OCI-LY3 (cell line): ENCODE results near the gene MORC3.

ENCODE experiments used
- EZH2phosphoT487 ChIP-seq: fragments of 200-600 bp; shearing (Covaris generic); IDR thresholded peaks from 2 replicates; pipeline ENCODE4 v1.6.1; 2018; ENCODE audit warnings: antibody characterized with exemption, mixed run types, low read depth
- TF ChIP-seq, protein P1 (sequence below): fragments of 200-600, 300-600 bp; sonication (generic); IDR thresholded peaks from 2 replicates; pipeline ENCODE4 v1.5.1; 2014; ENCODE audit warnings: antibody characterized with exemption, low read length, low read depth

DNA sequence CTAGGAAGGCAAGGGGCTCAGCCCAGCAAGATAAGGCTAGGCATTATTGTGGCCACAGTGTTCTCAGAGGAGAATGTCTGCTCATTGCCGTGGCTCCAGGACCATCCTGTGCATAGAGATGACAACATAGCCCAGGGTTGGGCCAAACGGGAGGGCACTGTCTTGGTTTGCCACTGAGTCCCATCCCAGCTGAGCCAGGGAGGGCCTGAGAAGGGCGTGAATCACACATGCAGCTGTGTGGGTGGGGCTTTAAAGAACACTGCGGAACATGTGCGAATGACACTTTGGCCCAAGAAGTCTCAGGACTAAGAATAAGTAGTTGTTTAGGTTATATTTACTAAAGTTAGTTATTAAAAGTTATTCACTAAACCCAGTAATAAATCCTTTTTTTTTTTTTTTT lies 83.7 kb downstream of the MORC3 start:
- TF ChIP-seq, protein P1, sequence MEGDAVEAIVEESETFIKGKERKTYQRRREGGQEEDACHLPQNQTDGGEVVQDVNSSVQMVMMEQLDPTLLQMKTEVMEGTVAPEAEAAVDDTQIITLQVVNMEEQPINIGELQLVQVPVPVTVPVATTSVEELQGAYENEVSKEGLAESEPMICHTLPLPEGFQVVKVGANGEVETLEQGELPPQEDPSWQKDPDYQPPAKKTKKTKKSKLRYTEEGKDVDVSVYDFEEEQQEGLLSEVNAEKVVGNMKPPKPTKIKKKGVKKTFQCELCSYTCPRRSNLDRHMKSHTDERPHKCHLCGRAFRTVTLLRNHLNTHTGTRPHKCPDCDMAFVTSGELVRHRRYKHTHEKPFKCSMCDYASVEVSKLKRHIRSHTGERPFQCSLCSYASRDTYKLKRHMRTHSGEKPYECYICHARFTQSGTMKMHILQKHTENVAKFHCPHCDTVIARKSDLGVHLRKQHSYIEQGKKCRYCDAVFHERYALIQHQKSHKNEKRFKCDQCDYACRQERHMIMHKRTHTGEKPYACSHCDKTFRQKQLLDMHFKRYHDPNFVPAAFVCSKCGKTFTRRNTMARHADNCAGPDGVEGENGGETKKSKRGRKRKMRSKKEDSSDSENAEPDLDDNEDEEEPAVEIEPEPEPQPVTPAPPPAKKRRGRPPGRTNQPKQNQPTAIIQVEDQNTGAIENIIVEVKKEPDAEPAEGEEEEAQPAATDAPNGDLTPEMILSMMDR, result no peak
- no peak for TF ChIP-seq EZH2phosphoT487
